Liver (tissue), 3 donors: ENCODE measurements around the gene NOS3.

Experiments used
- FOXA1 ChIP-seq: IDR thresholded peaks from 2 replicates; pipeline ENCODE4 v1.6.1; 2016; ENCODE audit warnings: antibody characterized with exemption
- GABPA ChIP-seq, 2 donors: IDR thresholded peaks in 1 of 2; conservative IDR thresholded peaks in 1 of 2; 2 replicates each; pipeline ENCODE4 v1.6.1; 2016; ENCODE audit warnings: antibody characterized with exemption in 2 of 2, mild to moderate bottlenecking in 1 of 2, moderate library complexity in 1 of 2
- REST ChIP-seq: IDR thresholded peaks from 2 replicates; pipeline ENCODE4 v1.6.1; 2016; ENCODE audit warnings: antibody characterized with exemption, mild to moderate bottlenecking
- RXRA ChIP-seq, 2 donors: IDR thresholded peaks; 2 replicates each; pipeline ENCODE4 v1.6.1; 2017 to 2018; ENCODE audit warnings: antibody characterized with exemption in 2 of 2, mild to moderate bottlenecking in 1 of 2
- SP1 ChIP-seq: IDR thresholded peaks from 2 replicates; pipeline ENCODE4 v1.6.1; 2018; ENCODE audit warnings: antibody characterized with exemption, mild to moderate bottlenecking
- TAF1 ChIP-seq: conservative IDR thresholded peaks from 2 replicates; pipeline ENCODE4 v1.6.1; 2016; ENCODE audit warnings: antibody characterized with exemption, mild to moderate bottlenecking
- TF ChIP-seq, protein P1 (sequence below): fragments of 150-350 bp; IDR thresholded peaks from 2 replicates; pipeline ENCODE4 v1.5.1; 2017; ENCODE audit warnings: improper control_type of control experiment, low read depth, low read length; ENCODE audit not compliant: missing input control
- donor health status: healthy.
- donor health status: healthy.

- TF ChIP-seq, protein P1, sequence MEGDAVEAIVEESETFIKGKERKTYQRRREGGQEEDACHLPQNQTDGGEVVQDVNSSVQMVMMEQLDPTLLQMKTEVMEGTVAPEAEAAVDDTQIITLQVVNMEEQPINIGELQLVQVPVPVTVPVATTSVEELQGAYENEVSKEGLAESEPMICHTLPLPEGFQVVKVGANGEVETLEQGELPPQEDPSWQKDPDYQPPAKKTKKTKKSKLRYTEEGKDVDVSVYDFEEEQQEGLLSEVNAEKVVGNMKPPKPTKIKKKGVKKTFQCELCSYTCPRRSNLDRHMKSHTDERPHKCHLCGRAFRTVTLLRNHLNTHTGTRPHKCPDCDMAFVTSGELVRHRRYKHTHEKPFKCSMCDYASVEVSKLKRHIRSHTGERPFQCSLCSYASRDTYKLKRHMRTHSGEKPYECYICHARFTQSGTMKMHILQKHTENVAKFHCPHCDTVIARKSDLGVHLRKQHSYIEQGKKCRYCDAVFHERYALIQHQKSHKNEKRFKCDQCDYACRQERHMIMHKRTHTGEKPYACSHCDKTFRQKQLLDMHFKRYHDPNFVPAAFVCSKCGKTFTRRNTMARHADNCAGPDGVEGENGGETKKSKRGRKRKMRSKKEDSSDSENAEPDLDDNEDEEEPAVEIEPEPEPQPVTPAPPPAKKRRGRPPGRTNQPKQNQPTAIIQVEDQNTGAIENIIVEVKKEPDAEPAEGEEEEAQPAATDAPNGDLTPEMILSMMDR = no peak
- TF ChIP-seq FOXA1 (no peak), GABPA (IDR thresholded peaks at IDR 0.05 in 1 of 2, conservative IDR thresholded peaks at IDR 0.05 in 1 of 2) (no peak), REST (no peak), RXRA (IDR thresholded peaks at IDR 0.05) (no peak), TAF1 (no peak), SP1 (no peak)
Measured at GRCh38 chr7:151015967-151016366, 25.1 kb downstream of the NOS3 start.
